GM21423 (cell line): ENCODE results near the gene GSE1.
A peak's percentile ranks its signal among the peaks of the same experiment; 100 is the strongest.

Source experiments
- ATAC-seq: cut with Tn5 transposase; IDR thresholded peaks from one replicate; pipeline ENCODE4 v1.9.1; 2021; ENCODE audit warnings: mild to moderate bottlenecking, moderate library complexity; ENCODE audit not compliant: unreplicated experiment

Gene GSE1

DNA sequence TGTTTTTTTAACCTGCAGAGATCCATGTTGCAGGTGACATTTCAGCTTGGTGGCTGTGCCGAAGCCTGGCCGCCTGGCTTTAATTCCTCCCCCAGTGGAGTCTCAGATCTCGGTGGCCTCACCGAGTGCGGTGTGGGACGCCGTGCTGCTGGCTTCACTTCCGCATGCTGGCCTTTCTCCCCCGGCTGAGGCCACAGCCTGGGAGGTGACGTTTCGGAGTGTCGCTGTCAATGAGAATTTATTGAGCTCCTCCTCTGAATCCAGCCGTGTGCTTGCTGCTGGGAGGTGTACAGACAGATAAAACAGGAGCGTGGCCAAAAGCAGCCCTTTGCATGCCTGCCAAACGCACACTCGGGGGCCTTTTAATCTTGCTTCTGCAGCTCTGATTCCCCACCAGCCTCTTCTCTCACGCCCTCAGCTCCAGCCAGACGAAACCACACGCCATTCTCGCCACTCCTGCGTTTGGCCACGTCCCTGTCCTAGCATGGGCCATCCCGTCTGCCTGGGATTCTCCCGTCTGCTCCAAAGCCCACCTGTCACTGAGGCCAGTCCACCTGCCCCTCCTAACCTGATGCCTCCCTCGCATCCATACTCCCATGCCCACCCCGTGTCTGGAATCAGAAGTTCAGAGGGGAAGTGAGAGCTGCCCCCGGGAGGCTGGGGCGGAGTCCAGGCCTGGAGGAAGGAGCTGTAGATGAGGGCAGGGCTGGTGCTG lies 3.6 kb downstream of the GSE1 start:
- ATAC-seq = peak; percentile 25

DNA sequence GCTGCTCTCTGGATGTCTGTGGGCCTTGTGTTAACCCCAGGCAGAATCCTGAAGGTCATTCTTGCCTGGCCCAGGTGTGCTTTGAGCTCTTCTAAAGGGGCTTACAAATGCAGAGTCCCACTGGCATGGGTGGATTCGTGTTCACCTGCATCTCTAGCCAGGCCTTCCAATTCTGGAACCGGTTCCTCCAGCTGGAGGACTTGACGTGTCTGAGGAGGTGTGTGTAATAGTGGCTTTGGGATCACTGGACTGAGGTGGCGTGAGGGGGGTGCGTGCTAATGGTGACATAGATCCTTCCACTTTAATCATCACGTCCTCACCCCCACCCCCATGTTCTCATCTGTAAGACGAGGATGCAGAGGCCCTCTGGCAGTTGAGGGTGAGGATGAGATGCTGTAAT lies 4.8 kb downstream of the GSE1 start:
- ATAC-seq = no peak

DNA sequence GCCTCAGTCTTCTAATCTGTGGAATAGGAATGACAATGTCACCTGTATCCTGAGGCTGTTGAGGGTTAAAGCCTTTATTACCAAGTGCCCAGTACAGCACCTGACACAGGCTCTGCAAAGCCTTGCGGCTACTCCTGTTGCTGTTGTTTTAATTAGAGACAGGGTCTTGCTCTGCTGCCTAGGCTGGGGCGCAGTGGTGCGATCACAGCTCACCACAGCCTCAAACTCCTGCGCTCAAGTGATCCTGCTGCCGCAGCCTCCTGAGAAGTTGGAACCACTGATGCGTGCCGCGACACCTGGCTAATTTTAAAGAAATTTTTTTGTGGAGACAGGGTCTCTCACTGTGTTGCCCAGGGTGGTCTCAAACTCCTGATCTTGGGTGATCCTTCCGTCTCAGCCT lies 5.4 kb downstream of the GSE1 start:
- ATAC-seq = no peak

- no peak for ATAC-seq
These were observed 6.2 kb downstream of the GSE1 start for GRCh38 chr16:85619101-85619891.

DNA sequence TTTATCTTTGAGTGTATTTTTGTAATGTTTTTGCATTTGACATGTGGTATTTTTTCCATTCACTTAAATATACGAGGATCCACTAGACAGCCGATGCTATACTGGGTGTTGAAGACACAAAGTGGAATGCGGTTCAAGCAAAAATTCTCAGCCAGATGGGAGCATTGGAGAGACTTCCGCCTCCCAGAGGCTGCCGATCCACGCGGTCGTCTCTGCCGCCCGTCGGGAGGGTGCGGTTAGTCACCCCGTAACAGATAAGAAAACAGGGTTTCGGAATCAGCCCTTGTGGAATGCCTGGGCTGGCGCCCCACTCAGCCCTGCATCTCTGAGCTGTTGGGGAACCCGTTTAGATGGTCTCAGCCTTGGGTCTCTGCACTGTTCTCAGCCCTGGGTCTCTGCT lies 7.3 kb downstream of the GSE1 start:
- no peak for ATAC-seq

- no peak for ATAC-seq
These were observed 8.7 kb downstream of the GSE1 start for GRCh38 chr16:85621698-85622428.

GRCh38 chr16:85622683-85623082 lies 9.6 kb downstream of the GSE1 start:
- ATAC-seq = no peak

- no peak for ATAC-seq
These were observed 10.1 kb downstream of the GSE1 start for GRCh38 chr16:85623250-85623649.

GRCh38 chr16:85623997-85624601 lies 11.0 kb downstream of the GSE1 start:
- no peak for ATAC-seq

DNA sequence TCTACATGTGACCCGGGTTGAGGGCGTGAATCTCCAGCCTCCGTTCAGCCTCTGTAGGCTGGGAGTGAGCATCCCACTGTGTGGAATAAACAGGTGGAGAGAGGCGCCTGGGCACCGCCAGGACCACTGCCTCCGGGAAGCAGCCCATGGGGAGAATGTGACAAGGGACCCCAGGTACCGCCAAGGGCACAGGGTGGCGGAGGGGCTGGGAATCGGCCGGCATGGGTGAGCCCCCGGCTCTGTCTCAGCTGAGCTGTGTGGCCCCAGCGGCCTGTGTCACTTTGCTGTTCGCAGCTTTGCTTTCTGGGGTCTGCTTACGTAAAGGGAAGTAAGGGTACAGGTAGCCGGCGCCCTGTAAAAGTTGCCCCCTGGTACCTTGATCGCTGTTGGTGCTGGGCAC lies 11.5 kb downstream of the GSE1 start:
- ATAC-seq = no peak

- ATAC-seq = no peak
These were observed 11.9 kb downstream of the GSE1 start for GRCh38 chr16:85625053-85625452.

DNA sequence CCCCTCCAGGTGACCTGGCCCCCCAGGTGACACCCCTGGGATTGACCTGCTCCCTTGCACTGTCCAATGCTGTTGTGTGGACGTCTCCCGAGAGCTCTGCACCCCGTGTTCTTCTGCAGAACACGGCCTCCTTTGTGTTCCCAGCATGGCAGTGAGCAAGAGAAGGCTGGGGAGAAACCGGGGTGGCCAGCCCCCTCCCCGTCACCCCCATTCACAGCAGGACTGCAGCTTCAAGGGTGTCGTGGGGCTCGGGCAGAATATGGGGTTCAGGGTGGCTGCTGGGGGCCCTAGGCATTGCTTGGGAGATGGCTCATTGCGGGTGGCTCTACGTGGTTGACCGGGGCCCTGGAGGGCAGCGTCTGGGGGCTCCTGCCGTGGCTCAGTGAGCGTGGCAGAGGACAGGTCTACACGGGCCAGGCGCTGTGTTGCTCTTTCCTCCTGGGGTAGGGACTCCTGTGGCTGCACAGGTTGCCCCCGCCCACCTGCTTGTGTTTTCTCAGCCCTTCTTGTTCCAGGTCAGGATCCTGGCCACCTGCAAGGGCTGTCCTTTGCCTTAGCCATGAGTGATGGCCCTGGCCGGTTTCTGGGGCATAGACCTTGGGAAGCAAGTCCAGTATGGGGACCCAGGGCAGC lies 12.5 kb downstream of the GSE1 start:
- ATAC-seq = no peak

GRCh38 chr16:85626191-85626981 lies 13.3 kb downstream of the GSE1 start:
- ATAC-seq = no peak

- ATAC-seq = no peak
These were observed 14.0 kb downstream of the GSE1 start for GRCh38 chr16:85627089-85627488.

- no peak for ATAC-seq
These were observed 14.6 kb downstream of the GSE1 start for GRCh38 chr16:85627526-85628264.

GRCh38 chr16:85628265-85628556 lies 15.1 kb downstream of the GSE1 start:
- no peak for ATAC-seq

GRCh38 chr16:85628645-85629044 lies 15.5 kb downstream of the GSE1 start:
- no peak for ATAC-seq

GRCh38 chr16:85629326-85629725 lies 16.2 kb downstream of the GSE1 start:
- no peak for ATAC-seq

DNA sequence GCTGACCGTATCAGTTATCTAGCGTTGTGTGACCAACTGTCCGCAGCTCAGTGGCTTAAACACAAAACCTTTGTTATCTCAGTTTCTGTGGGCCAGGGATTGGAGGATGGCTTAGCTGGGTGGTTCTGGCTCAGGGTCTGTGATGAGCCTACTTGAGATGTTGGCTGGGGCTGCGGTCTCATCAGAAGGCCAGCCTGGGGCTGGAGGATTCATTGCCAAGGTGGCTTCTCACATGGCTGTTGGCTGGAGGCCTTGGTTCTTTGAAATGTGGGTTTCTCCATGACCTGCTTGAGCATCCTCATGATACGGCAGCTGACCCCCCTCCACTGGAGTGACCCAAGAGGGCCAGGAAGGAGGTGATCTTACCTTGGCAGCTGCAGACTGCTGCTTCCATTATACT lies 16.7 kb downstream of the GSE1 start:
- no peak for ATAC-seq

DNA sequence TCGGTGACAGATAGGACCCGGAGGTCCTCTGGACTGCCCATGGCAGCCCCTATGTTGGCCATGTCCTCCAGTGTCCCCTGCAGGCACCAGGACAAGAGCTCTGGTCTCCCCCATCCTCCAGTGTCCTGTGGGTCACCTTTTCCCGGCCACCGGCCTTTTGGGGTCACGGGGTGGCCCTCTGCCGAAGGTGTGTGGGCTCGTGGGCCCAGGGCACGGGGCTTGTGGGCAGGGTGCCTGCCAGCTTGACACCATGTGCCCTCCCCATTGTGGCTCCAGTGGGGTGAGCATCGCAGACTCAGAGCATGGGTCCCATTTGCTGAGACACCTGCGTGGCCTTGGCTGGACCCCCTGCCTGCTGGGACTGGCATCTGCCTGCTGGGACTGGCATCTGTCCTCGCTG lies 18.1 kb downstream of the GSE1 start:
- ATAC-seq = no peak
